Tibial nerve (tissue), 3 donors: ENCODE data around the gene PPP1R11.

ENCODE experiments used
- POLR2A ChIP-seq, 2 donors: fragments of 450-650 bp; IDR thresholded peaks; one replicate each; pipeline ENCODE4 v1.6.1; 2017; ENCODE audit warnings: antibody characterized with exemption in 2 of 2, mild to moderate bottlenecking in 2 of 2, moderate library complexity in 2 of 2
- TF ChIP-seq, protein P1 (sequence below), 5 experiments: fragments of 200-600 bp in 3 of 5; fragments of 450-650 bp in 2 of 5; sonication (generic) in 3 of 5; IDR thresholded peaks; one replicate each; pipeline ENCODE4 v1.5.1; 2016 to 2019; ENCODE audit warnings: antibody characterized with exemption in 5 of 5, mild to moderate bottlenecking in 3 of 5, moderate library complexity in 2 of 5

DNA sequence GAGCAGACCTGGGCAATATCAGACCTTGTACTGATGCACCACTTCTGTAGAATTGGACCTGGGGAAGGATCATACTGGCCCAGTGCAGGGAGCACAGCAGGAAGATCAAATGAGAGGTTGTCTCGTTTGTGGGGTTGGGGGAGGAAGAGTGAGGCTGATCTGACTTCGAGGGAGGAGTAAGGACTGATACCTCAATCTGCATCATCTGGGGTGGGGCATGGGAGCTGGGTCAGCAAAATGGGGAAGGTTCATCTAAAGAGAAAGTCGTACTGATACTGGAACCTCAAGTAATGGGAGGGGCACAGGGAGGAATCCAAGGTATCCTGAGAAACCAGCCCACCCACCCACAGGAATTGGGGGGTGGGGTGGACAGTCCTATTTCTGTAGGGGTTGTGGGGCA is 4.9 kb downstream of the PPP1R11 start:
- TF ChIP-seq, protein P1, sequence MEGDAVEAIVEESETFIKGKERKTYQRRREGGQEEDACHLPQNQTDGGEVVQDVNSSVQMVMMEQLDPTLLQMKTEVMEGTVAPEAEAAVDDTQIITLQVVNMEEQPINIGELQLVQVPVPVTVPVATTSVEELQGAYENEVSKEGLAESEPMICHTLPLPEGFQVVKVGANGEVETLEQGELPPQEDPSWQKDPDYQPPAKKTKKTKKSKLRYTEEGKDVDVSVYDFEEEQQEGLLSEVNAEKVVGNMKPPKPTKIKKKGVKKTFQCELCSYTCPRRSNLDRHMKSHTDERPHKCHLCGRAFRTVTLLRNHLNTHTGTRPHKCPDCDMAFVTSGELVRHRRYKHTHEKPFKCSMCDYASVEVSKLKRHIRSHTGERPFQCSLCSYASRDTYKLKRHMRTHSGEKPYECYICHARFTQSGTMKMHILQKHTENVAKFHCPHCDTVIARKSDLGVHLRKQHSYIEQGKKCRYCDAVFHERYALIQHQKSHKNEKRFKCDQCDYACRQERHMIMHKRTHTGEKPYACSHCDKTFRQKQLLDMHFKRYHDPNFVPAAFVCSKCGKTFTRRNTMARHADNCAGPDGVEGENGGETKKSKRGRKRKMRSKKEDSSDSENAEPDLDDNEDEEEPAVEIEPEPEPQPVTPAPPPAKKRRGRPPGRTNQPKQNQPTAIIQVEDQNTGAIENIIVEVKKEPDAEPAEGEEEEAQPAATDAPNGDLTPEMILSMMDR (IDR thresholded peaks at IDR 0.05), result no peak
- TF ChIP-seq POLR2A (IDR thresholded peaks at IDR 0.05), result no peak
